ENCODE data around the gene HPGD. TPM values are rescaled to one million over a fixed set of nuclear protein-coding genes. Genes with fewer than 3 reads are reported as not detected.

The HPGD gene
- total RNA-seq, 1 experiment from 2014 or later = 91.5 TPM

GRCh38 chr4:174464949-174465348, 57.3 kb downstream of the HPGD start:
- TF ChIP-seq, protein P1, sequence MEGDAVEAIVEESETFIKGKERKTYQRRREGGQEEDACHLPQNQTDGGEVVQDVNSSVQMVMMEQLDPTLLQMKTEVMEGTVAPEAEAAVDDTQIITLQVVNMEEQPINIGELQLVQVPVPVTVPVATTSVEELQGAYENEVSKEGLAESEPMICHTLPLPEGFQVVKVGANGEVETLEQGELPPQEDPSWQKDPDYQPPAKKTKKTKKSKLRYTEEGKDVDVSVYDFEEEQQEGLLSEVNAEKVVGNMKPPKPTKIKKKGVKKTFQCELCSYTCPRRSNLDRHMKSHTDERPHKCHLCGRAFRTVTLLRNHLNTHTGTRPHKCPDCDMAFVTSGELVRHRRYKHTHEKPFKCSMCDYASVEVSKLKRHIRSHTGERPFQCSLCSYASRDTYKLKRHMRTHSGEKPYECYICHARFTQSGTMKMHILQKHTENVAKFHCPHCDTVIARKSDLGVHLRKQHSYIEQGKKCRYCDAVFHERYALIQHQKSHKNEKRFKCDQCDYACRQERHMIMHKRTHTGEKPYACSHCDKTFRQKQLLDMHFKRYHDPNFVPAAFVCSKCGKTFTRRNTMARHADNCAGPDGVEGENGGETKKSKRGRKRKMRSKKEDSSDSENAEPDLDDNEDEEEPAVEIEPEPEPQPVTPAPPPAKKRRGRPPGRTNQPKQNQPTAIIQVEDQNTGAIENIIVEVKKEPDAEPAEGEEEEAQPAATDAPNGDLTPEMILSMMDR (IDR thresholded peaks at IDR 0.05; ENCODE audit: insufficient read depth in 1 of 2, low read depth in 1 of 2, low read length in 1 of 2, severe bottlenecking in 1 of 2, unreplicated experiment in 1 of 2) = no peak
- no peak overlapping the region for H3K4me3 Mint-ChIP-seq (ENCODE audit: unreplicated experiment)
- Histone ChIP-seq H3K4me3 (ENCODE audit: low read depth, low read length) (no peak overlapping the region), H3K4me1 (peaks cover 33% of the 10 kb centered on the region), H3K36me3 (ENCODE audit: control insufficient read depth, insufficient read depth, low read length) (no peaks in the 10 kb centered on the region), H3K9me3 (no peaks in the 10 kb centered on the region), H3K27me3 (replicated peaks; ENCODE audit: control insufficient read depth, insufficient read depth, low read length) (no peaks in the 10 kb centered on the region)
- intact Hi-C loops (cut with micrococcal nuclease; ENCODE audit: unreplicated experiment) = loop anchor here (5.0 kb wide), 1 partner anchor 273 kb away; no protein-coding TSS in a partner anchor
- DNase-seq = no peak
- peaks cover 17% of the 10 kb centered on the region for H3K9me3 Mint-ChIP-seq (ENCODE audit: unreplicated experiment)
- H3K27me3 Mint-ChIP-seq (ENCODE audit: insufficient read depth, unreplicated experiment) = no peaks in the 10 kb centered on the region
- H3K36me3 Mint-ChIP-seq (ENCODE audit: insufficient read depth, unreplicated experiment) = peaks cover 4% of the 10 kb centered on the region
- POLR2A ChIA-PET = no interaction called here
- H3K4me1 Mint-ChIP-seq (ENCODE audit: low read depth, unreplicated experiment) = peaks cover 45% of the 10 kb centered on the region
- BruUV-seq (replicated peaks) = no TSS peak
- H3K27ac Mint-ChIP-seq (ENCODE audit: unreplicated experiment) = no peak overlapping the region
- CTCF ChIA-PET = no interaction called here

DNA sequence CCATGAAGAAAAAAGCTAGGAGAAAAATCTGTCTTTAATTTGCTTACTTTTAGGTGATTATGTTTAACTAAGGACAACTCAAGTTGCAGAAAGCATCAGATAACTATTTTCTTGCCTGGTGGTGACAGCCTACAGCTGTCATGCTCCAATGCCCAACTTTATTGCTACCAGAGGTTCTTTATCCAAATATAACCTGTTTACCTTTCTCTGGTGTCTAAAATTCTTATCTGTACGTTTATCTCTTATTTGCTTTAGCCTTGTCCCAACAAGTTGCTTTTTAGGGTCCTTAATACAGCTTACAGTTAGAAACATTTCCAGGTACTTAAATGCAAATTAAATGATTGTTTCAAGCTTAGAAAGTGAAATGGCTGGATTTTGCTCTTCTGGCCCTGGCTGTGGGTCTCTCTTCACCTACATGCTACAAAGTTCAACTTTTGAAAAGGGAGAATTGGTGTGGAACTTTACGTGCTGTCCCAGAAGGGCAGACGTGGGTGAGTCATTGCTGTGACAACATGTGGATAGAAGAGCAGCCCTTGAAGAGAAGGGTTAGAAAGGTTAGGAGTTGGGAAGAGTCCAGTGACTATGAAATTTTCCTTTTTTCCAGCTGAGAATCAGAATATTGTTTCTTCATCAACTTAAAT, 60.7 kb downstream of the HPGD start:
- Histone ChIP-seq H3K36me3 (ENCODE audit: control insufficient read depth, insufficient read depth, low read length) (no peaks in the 10 kb centered on the region), H3K9me3 (no peaks in the 10 kb centered on the region), H3K4me3 (ENCODE audit: low read depth, low read length) (no peak overlapping the region), H3K4me1 (peaks cover 50% of the 10 kb centered on the region), H3K27me3 (replicated peaks; ENCODE audit: control insufficient read depth, insufficient read depth, low read length) (no peaks in the 10 kb centered on the region)
- POLR2A ChIA-PET = interaction anchor here (0.5 kb wide), 1 partner anchor 1293 kb away, joined by 4 read pairs; no protein-coding TSS in a partner anchor
- no TSS peak for BruUV-seq (replicated peaks)
- CTCF ChIA-PET = interaction anchor here (0.6 to 0.8 kb wide), 2 partner anchors 60 to 90 kb away, joined by 3 read pairs; no protein-coding TSS in a partner anchor
- Mint-ChIP-seq H3K27me3 (ENCODE audit: insufficient read depth, unreplicated experiment) (no peaks in the 10 kb centered on the region), H3K9me3 (ENCODE audit: unreplicated experiment) (peaks cover 23% of the 10 kb centered on the region), H3K4me3 (ENCODE audit: unreplicated experiment) (peak overlapping the region; percentile 54), H3K27ac (ENCODE audit: unreplicated experiment) (peak overlapping the region; percentile 58), H3K36me3 (ENCODE audit: insufficient read depth, unreplicated experiment) (peaks cover 4% of the 10 kb centered on the region), H3K4me1 (ENCODE audit: low read depth, unreplicated experiment) (peaks cover 57% of the 10 kb centered on the region)
- TF ChIP-seq, protein P1 (IDR thresholded peaks at IDR 0.05; ENCODE audit: insufficient read depth in 1 of 2, low read depth in 1 of 2, low read length in 1 of 2, severe bottlenecking in 1 of 2, unreplicated experiment in 1 of 2) = no peak
- intact Hi-C loops (cut with micrococcal nuclease; ENCODE audit: unreplicated experiment) = loop anchor here (1.0 to 5.0 kb wide), 7 partner anchors 9 to 269 kb away; no protein-coding TSS in a partner anchor
- DNase-seq = peak; percentile 75 to 82

DNA sequence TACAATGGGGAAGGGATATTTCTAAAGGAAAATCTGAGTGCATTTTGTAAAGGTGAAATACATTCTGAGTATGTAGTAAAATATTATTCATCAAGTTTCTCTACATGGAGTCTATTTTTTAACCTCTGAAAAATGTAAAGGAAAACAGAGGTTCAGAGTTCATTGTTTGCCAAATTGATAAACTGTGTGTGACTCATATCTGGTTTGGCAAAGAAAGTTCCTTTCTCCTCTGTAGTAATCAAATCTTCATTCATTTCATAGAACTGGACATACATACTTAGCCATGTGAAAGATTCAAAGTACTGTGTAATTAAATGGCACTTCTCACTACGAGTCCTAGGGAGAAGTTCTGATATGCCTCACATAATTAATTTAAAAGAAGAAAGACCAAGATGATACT, 61.6 kb downstream of the HPGD start:
- Histone ChIP-seq H3K27me3 (replicated peaks; ENCODE audit: control insufficient read depth, insufficient read depth, low read length) (no peaks in the 10 kb centered on the region), H3K4me3 (ENCODE audit: low read depth, low read length) (no peak overlapping the region), H3K36me3 (ENCODE audit: control insufficient read depth, insufficient read depth, low read length) (no peaks in the 10 kb centered on the region), H3K9me3 (no peaks in the 10 kb centered on the region), H3K4me1 (peaks cover 50% of the 10 kb centered on the region)
- Mint-ChIP-seq H3K36me3 (ENCODE audit: insufficient read depth, unreplicated experiment) (peaks cover 4% of the 10 kb centered on the region), H3K4me1 (ENCODE audit: low read depth, unreplicated experiment) (peaks cover 60% of the 10 kb centered on the region), H3K4me3 (ENCODE audit: unreplicated experiment) (peak overlapping the region; percentile 54), H3K27me3 (ENCODE audit: insufficient read depth, unreplicated experiment) (no peaks in the 10 kb centered on the region), H3K27ac (ENCODE audit: unreplicated experiment) (peak overlapping the region; percentile 58), H3K9me3 (ENCODE audit: unreplicated experiment) (peaks cover 23% of the 10 kb centered on the region)
- ChIA-PET POLR2A (no interaction called here), CTCF (no interaction called here)
- intact Hi-C loops (cut with micrococcal nuclease; ENCODE audit: unreplicated experiment) = loop anchor here (1.0 to 5.0 kb wide), 6 partner anchors 8 to 268 kb away; no protein-coding TSS in a partner anchor
- DNase-seq = no peak
- BruUV-seq (replicated peaks) = no TSS peak
- TF ChIP-seq, protein P1 (IDR thresholded peaks at IDR 0.05; ENCODE audit: insufficient read depth in 1 of 2, low read depth in 1 of 2, low read length in 1 of 2, severe bottlenecking in 1 of 2, unreplicated experiment in 1 of 2) = no peak
